Measurements from ENCODE around the gene NFKB1.

NFKB1 gene

DNA sequence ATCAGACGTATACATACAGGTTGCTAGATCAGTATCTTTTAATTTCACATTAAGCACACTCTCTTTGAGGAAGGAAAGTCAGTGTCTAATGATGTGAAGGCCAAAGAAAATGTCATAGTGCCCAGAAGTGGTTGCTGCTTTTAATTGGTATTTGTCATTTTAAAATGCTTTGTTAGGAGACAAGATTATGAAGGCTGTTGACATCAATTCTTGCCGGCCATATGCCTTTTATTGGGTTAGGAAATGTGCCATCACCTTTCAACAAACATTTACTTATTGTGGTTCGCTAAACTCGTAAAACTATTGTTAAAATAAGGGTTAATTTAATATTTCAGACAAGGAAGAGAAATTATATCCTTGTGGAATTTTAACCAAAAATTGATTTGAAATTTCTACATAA, 32.2 kb downstream of the NFKB1 start:
- DNase-seq = no peak

DNA sequence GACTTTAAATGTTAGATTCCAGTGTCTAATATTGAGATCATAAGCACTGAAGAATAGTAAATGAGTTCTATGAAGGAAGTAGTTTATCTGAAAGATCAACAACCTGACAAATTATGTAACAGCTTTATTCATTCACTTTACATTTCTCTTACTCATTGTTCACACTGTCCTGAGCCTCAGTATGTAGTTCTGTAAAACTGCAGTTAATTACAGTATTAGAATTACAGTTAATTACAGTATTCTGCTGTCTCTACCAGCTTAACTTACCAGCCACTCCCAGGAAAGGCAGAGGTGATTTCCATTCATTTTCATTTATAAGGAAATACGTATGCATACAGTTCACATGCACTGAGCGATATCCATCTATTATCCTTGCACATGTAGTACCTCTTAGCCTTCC, 32.7 kb downstream of the NFKB1 start:
- DNase-seq = no peak

DNA sequence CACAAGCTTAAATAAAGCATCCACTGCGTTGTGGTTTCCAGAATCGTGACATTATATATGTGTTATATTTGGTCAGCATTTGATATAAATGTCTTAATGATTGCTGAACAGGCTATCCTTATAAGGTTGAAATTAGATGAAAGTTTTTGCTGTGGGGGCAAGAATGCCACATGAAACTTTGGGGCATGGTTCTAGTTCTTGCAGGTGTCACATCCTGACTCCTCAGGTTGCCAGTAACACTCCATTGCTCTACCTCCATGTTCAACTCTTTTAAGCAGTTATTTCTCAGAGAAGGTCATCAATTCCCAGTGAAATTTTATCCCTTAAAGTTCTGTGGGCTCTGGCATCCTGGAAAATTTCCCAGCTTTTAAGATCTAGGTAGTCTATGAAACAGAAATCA, 33.7 kb downstream of the NFKB1 start:
- DNase-seq = no peak

DNA sequence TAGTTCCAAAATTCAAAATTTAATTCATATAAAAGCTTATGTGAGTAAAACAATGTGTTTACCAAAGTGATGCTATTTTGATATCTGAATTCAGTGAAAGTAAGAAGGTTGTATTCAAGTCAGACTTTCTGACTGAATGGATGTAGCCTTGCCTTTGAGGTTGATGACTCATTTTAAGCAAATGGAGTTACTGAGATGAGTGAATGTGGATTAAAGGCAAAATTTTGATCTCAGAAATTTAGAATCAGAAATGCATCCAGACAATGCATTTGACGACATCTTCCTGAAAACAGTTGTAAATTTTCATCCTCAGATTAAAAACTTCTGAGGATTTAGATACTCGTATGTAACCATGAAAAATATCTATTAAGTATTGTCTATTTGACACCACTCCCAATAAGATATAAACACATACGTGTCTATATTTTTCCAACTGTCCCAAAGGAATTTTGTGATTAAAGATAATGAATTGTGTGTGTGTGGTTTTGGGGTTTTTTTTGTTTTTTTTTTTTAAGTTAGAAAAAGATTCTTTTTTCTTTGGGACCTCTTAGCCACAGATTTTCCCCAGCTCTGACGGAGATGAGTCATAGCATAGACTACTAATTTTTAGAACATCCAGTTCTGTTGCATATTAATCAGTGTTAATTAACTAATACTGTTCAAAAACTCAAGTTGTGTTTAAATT, 34.4 kb downstream of the NFKB1 start:
- no peak for DNase-seq

DNA sequence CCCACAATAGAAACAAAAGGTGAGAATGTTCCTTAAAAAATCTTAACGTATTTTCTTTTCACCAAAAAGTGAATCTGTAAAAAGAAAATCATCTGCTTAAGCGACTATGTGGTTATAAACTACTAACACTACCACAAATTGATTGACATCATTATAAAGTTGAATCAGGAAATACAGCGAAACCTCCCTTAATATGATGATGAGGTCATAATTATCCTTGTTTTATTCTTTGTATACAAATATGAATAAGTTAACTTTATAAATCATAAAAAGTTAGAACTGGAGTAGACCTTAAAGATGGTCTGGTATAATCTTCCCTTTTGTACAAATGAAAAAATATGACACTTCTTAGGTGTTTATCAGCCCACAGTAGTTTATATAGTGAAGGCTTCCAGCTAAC, 35.6 kb downstream of the NFKB1 start:
- no peak for DNase-seq

DNA sequence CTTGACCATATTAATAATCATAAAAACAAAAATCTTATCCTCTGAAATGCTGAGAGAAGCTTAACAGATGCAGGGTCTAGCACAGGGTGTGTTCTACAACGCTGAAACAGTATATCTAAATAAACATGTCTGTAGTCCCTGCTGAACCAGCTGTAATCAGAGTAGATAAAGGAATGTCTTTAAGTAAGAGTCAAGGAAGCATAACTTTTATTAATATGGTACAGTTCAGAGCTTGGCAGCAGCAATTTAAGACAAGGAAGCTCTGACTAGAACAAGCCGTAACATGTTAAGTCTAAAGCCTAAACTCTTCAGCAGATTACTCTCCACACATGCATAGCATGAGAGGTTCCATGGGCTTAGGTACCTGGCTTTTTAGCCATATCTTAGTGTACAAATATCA, 36.1 kb downstream of the NFKB1 start:
- DNase-seq = no peak

DNA sequence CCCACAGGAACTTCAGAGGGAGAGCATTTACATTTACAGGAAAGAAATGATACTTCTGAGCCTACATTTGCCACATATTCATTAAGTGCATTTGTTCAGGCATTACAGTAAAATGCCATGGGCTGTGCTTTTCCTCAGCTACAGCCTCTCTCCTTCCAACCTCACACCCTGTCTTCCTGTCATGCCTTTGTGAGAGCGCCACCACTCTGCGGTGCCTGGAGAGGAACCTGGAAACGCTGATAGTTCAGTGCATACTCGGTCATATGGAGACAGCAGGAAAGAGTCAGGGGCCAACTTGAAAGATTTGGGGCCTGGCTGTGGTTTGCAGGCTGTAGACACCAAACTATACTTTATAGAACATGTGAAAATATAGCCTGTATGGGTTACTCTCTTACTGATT, 40.5 kb downstream of the NFKB1 start:
- DNase-seq = no peak

DNA sequence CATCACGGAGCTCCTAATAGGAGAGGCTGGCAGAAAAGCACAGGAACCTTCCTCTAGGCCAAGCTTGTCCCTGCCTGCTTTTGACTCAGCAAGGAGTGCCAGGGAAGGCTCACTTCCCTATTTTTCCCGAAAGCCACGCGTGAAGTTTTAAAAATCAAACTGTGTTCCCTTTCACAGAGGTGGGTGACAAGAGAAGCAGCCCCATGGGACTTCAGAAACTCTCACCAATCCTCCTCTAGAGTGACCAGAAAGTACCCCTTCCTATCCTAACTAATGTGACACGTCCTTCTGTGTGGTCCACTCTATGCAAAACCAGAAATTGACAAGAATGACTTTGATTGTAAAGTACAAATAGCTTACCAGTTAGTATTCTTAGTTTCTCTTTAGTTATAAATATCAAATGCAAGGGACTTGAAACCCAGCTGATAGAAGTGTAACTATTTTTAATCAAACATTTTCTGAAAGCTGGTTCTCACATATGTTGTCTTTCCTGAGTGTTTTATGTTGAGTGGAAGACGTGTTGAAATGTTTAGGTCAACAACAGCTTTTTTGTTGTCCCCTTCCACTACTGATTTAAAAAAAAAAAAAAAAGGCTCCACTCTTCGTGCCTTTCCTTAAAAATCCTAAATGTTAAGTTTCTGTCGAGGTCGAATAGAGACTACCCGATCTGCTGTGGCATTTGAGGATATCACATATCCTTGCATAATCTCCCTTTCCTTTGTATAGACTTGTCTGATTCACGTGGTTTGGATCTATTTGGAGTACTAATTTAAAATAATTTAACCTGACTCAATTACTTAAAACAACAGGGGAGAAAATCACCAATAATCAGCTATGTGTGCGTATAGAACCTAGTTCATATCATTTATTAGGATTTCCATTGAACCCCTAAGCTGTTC, 42.1 kb downstream of the NFKB1 start:
- DNase-seq = no peak

DNA sequence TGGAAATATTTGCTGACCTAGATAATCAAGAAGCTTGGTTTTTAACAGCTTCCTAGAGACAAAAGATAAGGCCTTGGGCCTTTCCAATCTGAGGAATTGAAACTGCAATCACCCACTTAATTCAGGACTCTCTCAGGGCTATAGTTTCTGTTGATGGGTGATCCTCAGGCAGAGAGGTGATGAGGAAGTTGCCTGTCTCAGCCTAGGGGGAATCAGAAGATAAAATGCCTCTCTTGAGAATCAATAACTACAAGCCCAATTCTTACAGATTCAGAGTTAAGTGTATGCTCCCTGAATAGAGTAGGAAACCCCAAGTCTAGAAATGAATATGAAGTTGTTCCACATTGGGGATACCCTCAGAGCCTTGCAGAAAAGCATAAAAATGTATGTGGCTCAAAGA, 45.5 kb downstream of the NFKB1 start:
- DNase-seq = no peak

DNA sequence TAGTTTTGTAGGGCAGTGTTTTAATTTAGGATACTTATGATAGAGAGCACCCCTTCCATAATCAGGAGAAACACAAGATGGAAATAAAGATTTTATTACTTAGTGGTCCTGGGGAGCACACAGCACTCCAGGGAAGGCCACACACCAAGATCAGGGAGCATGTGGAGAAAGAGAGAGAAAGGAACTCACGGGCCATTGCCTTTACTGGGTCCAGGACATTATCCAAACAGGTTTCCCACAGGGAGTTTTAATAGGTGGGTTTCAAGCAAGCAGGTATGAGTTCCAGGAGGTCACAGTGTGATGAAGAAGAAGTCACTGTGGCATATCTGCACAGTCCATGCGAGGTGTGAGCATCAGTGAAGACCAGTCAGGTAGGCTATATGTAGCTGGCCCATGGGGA, 46.8 kb downstream of the NFKB1 start:
- no peak for DNase-seq

DNA sequence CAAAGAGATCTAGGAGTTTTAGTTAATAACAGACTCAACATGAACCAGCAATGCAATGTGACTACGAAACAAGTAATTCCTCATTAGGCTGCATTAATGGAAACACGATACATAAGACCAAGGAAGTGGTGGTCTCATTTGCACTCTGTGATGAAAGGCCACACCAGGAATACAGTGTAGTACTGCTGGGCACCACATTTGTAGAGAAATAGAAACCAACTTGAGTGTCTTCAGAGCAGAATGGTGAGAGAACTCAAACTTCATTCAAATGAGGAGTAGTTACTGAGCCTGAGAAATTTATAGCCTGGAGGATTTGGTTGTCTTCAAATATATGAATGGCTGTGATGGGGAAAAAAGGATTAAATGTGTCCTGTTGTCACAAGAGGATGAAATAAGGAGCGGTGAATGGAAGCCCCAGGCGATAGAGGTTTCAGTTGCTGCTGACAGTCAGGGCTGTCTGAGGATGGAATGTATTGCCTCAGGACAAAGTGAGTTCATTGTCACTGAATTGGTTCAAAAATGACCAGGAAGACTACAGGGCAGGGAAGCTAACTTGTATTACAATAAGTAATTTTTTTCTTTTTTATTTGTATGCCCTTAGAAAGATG, 50.9 kb downstream of the NFKB1 start:
- DNase-seq = no peak

DNA sequence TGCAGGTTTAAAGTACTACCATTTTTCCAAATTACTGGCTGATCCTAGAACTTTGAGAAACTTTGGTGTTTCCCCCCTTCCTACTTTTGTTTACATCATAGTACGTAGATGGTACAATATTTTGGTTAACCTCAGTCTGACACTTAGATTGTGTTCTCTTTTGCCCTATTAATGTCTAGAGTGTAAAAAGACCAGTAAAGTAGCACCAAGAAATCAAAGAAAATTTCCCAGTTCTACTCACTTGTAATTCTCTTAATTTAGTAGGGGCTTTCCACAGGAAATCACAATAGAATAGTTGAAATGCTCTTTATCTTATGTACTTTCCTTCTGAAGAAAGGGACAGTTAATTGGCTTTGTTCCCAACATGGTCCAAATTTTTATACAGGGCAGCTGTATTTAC, 51.6 kb downstream of the NFKB1 start:
- DNase-seq = no peak

DNA sequence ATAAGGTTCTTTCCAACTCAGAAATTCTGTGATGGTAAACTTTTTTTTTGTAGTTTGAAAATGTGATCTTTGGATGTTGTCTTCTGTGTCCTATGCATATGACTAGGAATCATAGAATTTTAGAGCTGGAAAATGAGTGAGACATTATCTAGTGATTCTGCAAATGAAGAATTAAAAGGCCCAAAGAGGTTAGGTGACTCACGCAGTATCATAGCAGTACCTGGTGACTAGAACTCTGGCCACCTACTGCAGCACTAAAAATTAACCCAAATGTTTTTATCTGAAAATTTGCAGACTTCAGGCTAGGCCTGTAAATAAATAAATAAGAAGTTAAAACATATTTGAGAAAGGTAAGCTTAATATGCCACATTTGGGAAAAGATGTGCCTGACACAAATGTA, 52.8 kb downstream of the NFKB1 start:
- no peak for DNase-seq

DNA sequence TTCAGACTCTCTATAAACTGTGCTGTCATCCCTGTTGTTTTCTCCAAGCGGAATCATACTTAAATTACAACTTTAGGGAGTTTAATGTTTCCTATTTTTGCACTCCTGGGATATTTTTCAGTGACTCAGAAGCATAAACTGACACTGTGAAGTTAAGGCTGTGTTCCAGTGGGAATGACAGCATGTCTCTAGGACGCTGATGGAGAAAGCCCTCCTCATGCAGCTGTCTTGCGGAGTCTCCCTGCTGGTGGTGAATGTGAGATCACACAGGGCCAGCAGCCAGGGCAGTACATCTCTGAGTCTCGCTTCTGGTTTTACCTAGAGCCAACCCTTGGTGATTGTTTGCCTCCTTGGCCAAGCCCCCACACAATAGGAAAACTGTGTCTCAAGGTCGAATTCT, 53.3 kb downstream of the NFKB1 start:
- no peak for DNase-seq

DNA sequence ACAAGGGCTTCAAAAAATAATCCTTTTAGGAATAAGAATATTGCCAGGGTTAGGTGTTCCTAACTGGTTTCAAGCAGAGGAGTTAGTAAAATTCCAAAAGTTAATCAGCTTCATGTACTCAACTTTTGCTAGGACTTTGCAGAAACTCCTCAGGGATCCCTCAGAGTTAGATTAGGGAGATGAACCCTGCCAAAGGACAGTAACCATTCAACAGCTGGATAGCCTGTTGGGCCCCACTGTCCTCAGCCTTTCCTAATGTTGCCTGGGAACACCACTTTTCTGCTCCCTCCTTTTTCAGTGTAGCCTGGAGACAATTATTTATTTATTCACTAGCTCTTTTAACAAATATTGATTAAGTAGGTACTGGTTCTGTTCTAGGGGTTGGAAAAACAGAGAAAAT, 53.8 kb downstream of the NFKB1 start:
- no peak for DNase-seq

DNA sequence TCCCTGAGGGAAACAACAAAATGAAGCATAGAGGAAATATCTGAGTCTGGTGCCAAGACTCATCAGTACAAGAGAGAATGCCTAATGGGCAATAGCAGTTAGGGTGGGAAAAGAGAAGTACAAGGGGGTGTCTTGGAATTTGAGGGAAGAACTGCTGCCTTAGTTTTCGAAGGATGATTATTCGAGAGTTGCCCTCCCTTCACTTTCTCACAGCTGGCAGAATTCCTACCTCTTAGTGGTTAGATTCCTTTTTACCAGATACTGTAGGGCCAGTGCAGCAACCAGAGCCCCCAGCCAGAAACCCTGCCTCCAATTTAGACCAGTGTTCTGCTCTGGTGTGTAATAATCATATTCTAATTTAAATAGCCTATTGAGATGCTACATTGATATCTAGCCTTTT, 56.5 kb downstream of the NFKB1 start:
- DNase-seq = no peak

DNA sequence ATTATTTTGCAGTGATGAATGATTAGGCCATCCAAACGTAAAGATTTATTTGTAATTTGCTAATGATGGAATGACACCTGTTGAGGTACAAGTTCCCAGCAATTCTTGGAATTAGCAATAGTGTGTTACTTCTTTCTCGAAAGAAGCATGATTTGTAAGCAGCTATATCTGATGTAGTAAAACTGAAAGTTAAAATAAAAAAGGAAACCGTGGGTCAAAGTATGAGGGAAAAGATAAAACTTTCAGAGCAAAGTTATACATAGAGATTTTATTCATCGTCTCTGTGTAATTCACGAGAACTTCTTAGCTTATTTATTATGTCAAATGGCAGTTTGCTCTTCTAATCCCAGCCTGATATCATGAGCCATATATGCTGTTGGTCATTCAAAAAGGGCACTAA, 59.0 kb downstream of the NFKB1 start:
- DNase-seq = no peak

DNA sequence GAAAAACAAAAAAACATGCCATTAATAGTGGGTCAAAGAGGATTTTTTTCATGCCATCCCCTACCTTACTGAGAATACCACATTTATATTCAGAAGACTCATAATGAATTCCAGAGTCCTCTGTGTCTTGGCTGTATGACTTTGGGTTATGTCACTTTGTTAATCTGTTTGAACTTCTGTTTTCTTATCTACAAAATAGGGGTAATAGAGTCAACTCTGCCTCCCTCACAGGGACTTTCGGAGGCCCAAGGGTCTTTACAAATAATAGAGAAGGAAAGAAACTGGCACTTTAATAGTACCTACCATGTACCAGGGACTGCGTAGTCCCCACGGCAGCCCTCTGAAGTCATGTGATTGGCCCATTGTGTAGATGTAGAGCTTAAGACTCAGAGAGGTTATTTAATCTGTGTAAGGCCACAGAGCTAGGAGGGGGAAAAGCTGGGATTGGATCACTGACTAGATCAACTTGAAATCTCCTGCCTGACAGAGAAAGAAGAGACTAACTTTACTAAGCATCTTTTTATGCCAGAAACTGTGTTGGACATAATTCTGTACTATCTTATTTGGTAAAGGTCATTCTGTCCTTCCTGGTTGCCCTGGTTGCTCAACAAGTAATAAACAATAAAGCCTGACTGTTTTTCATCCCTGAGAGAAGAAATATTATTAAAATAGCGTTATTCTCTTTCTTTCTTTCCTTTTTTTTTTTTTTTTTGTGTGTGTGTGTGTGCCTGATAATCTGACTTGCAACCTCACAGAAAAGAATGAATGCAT, 59.6 kb downstream of the NFKB1 start:
- DNase-seq = no peak

DNA sequence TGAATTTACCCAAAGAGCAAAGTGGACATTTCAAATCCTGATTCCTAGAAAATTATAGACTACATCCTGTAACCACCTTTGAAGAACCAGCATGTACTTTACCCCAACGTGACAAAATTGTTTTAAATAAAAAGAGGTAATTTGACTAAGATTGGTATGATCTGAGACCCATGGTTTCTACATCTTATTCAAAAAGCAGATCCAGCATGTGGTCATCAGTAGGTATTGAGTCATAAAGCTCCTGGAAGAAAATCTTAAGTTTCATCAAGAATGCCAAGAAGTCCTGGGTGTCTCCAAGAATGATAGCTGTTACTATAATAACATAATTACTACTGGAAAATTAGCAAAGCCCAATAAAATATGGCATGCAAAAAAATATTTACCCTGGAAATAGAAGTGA, 61.8 kb downstream of the NFKB1 start:
- DNase-seq = no peak

DNA sequence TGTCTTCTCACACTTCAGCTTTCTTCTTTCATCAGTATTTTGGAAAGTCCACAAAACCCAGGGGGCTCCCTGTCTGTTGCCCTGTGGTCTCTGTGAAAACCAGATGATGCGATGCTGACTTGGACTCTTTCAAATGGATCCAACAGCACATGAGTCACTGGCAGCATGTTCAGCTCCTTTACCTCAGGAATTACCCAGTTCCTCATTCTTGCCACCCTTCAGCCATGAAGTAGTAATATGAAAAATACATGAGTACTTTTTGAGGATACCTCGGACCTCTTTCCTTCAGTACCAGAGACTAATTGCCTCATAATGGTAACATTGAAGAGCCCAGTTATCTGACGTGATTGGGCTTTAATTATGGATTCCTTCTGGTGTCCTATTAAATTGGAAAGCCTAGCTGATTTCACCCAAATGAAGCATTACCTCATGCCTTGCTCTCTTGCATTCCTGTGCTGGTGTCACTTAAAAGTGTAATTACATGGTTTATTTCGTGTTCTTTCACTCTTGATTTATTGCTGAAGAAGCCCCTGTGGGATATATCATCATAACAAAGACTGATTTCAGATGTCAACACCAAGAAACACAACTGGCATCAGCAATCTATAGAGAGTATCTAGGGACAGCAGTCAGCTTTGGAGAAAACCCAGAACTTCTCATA, 63.4 kb downstream of the NFKB1 start:
- DNase-seq = no peak

DNA sequence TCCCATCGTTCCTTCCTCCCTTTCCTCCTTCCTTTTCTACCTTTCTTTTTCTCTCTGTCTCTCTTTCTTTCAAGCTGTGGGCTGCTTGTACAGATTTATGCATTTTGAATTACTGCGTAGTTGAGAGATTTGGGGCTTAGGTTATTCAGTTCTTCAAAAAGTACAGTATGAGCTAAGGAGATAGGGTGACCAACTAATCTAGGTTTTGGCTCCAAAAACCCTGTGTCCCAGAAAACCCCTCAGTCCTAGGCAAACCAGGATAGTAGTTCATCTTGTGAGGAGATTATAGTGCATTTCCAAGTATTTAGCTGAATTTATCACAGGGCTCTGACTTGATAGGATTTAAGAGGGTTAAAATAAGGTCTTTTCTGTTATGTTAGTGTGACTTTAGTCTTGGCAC, 64.5 kb downstream of the NFKB1 start:
- DNase-seq = no peak

DNA sequence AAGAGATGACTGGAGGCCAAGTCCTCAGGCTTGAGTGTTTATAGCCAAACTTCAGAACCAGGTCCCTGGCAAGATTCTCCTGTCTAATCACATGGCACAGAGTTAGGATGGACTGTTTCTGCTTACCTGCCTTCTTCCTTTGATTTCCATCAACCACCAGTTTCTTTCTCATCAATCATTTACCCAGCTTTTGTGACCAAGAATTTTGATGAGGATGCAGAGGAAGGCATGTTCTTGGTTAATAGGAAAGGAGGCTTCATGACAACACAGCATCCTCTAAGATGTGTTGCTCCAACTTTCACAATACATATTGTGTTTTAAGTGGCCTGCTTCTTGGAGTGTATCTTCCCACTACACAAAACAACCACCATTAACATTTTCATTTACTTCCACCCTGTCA, 65.3 kb downstream of the NFKB1 start:
- no peak for DNase-seq

DNA sequence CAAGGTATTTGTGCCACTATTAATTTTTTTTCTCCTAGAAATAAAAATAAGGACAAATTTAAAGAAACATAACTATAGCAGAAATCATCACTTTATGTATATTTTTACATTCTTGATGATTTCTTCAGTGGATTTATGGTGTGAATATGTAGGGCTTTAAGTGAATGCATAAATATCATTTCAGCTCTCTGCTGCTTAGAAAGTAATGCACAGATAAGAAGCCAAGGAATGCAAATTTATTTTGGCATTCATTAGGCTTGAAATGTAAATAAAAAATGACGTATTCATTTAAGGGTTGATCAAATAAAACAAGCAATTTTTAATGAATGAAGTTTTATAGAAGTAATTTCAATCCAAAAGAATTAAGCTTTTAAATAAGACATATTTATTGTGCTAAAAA, 66.3 kb downstream of the NFKB1 start:
- no peak for DNase-seq
